HUES64 (cell line): Measurements from ENCODE around the gene ZBTB26.

Experiments used
- H3K27ac ChIP-seq: 2 replicates; pipeline ENCODE4 v1.7.0; 2013; ENCODE audit warnings: low read depth, low read length, inconsistent platforms
- H3K27me3 ChIP-seq: 2 replicates; pipeline ENCODE4 v1.6.1; 2013; ENCODE audit warnings: mild to moderate bottlenecking, low read length; ENCODE audit not compliant: insufficient read depth
- H3K36me3 ChIP-seq: 2 replicates; pipeline ENCODE4 v1.6.1; 2013; ENCODE audit warnings: mild to moderate bottlenecking, low read length; ENCODE audit not compliant: insufficient read depth
- H3K4me1 ChIP-seq: 2 replicates; pipeline ENCODE4 v1.6.1; 2013; ENCODE audit warnings: mild to moderate bottlenecking, low read length, moderate library complexity; ENCODE audit not compliant: insufficient read depth
- H3K4me3 ChIP-seq: 2 replicates; pipeline ENCODE4 v1.5.1; 2013; ENCODE audit warnings: mild to moderate bottlenecking, low read length, moderate library complexity
- H3K9ac ChIP-seq: 2 replicates; pipeline ENCODE4 v1.6.1; 2013; ENCODE audit warnings: mild to moderate bottlenecking, low read depth, low read length
- H3K9me3 ChIP-seq: 2 replicates; pipeline ENCODE4 v1.6.1; 2013; ENCODE audit warnings: low read depth, low read length; ENCODE audit not compliant: insufficient read depth
- WGBS: fragments of 150-250, 120-280 bp; methylation state at CpG from one replicate; pipeline ENCODE4 v1.1.7; 2013; ENCODE audit warnings: missing lambda C conversion rate; 5-methylcytosine and 5-hydroxymethylcytosine counted together

The ZBTB26 gene

DNA sequence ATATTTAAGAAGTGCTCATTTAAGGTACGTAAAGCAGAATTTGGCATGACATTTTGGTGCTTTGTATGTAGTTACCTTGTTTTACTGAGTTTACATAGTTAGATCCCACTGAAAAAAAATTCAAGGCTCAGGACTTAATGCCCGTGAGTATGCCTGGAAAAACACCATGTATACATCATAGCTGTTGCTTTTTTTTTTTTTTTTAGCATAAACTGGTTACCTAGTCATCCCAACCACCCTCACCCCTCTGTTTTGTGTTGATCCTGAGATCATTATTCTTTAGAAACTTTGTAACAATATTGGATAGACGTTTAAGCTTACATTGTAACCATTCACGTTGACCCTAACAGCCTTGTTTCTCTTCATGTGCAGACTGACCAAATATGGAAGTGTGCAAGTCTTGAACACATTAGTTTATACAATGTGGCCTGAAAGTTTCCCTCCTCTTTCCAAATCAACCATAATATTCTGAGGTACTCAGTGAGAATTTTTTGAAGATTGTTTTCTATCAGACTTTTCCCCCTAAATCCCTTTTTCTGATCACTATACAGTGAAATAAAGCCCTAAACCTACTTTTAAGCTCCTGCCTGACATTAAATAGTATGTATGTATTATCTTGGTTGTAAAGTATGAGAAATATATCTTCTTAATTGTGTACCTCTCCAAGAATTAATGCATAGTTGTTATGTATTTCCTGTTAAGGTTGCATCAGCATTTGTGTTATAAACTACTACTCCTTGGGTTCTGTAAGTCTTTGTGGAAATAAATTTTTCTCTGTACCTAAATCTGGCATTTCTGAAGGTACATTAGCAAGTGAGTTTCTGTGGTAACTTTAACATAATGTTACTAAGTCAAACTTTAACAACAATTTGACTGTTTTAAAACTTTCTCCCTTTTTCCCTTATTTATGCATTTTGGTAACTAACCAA is 13.9 kb upstream of the ZBTB26 start:
- Histone ChIP-seq H3K27me3 (no peaks in the 10 kb centered on the region), H3K9ac (0 out of 2 replicates have a peak overlapping the region, but pooled peaks have one; percentile 15), H3K36me3 (peaks cover 9% of the 10 kb centered on the region; the same call in 1 of the 2 replicates), H3K27ac (no peak overlapping the region), H3K4me3 (no peak overlapping the region), H3K9me3 (no peaks in the 10 kb centered on the region), H3K4me1 (peaks cover 37% of the 10 kb centered on the region)
- 83% methylated on average over 3 of the region's 4 CpGs for WGBS

DNA sequence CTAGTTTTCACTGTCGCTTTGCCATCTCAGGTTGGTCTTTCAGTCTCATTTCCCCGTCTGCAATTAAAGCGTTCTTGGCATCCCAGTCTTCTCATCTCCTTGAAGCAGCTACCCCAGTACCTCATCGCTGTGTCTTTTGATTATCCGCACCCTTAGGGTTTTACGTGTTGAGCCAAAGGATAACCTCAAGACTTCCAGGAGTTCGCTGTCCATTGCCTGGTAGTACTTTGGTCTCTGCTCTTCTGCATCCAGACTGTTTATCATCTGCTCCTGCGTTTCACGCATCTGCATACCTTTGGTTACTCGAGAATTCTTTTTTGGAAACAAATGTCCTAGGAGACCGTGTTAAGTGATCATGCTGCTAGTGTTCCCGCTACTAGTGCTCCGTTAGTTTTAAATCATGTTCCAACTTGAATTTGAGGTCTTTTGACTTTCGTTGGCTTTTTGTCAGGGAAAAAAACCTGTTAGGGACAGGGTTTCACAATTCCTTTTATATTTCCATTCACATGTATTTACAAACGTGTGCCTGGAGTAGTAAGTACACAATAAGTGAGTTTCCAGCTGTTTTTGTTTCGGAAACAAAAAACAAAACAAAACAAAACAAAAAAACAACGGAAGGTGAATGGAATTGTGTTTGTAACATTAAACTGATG is 10.4 kb upstream of the ZBTB26 start:
- peak overlapping the region; percentile 89 for H3K4me3 ChIP-seq
- 13% methylated on average over 16 of the region's 17 CpGs for WGBS
- H3K4me1 ChIP-seq = peaks cover 20% of the 10 kb centered on the region
- H3K9me3 ChIP-seq = no peaks in the 10 kb centered on the region
- H3K27ac ChIP-seq = peak overlapping the region; percentile 92
- H3K36me3 ChIP-seq = peaks cover 26% of the 10 kb centered on the region
- no peaks in the 10 kb centered on the region for H3K27me3 ChIP-seq
- peak overlapping the region; percentile 95 for H3K9ac ChIP-seq

DNA sequence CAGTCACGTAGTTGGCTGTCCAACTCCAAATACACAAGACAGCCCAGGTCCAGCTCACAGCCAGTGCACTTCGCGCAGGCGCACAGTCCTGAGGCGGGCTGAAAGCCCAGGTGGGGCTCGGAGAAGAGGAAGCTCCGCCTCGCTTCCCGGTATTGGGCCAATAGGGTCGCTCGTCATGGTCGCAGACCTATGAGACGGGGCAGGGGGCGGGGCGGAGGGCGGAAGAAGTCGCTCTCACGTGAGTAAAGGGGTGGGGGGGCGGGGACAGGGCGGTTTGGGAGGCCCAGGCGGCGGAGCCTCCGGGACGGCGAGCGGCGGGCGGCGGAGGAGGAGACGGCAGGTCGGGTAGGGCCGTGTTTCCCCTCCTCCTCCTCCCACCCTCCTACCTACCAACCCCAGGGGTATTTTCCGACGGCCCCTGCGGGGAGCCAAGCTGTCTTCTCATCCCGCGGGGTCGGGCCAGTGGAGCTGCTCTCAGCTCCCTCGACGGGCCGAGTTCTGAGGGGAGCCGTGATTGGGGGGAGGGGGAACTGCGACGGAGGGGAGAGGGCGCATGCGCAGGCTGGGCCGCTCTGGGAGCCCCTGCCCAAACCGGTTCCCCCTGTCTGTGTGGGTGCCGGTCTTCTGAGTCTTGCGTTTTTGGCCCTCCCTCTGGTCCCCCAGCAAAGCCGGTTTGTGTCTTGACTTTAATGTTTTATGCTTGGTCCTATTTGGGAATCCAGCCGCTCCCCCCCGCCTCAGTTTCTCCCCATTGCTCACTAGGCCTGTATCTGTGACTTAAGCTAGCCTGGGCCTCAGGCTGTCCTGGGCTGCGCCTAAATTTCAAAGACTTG is 9.7 kb upstream of the ZBTB26 start, which contains the start of gene RABGAP1:
Gene RABGAP1 (plus strand): TSS at position 272 of the 833 bp plus-strand sequence. CDS start 16,040 bp downstream, outside the sequence.
- Histone ChIP-seq H3K27ac (peak within 1 kb of the TSS; percentile 92), H3K4me1 (peaks cover 14% of the 10 kb centered on the region)
- under 1% methylated on average over 52 of the region's 54 CpGs for WGBS

DNA sequence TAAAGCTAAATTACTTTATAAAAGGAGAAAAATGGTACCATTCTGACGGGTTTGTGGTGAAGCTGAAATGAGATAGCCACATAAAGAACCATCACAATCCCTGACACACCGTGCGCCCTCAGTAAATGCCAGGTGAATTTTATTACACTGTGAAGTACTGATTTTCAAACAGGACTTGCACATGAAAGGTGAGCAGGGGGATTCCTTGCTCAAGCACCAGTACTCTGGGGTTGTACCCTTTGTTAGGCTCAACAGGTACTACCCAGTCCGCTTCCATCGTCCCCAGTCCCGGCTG is 9.1 kb upstream of the ZBTB26 start:
- 24% methylated on average over 6 of the region's 6 CpGs for WGBS
- H3K36me3 ChIP-seq = peaks cover 33% of the 10 kb centered on the region
- H3K9ac ChIP-seq = peak overlapping the region; percentile 50
- H3K27me3 ChIP-seq = no peaks in the 10 kb centered on the region
- no peaks in the 10 kb centered on the region for H3K9me3 ChIP-seq
- peak overlapping the region; percentile 51 for H3K4me3 ChIP-seq
- peaks cover 9% of the 10 kb centered on the region for H3K4me1 ChIP-seq
- peak overlapping the region; percentile 59; the same call in 1 of the 2 replicates for H3K27ac ChIP-seq

More for the DNA sequence above, 9.7 kb upstream of the ZBTB26 start, which contains the start of gene RABGAP1:
- Histone ChIP-seq H3K27me3 (no peaks in the 10 kb centered on the region), H3K9ac (peak within 1 kb of the TSS; percentile 95), H3K4me3 (peak within 1 kb of the TSS; percentile 89), H3K9me3 (no peaks in the 10 kb centered on the region), H3K36me3 (peaks cover 33% of the 10 kb centered on the region)

DNA sequence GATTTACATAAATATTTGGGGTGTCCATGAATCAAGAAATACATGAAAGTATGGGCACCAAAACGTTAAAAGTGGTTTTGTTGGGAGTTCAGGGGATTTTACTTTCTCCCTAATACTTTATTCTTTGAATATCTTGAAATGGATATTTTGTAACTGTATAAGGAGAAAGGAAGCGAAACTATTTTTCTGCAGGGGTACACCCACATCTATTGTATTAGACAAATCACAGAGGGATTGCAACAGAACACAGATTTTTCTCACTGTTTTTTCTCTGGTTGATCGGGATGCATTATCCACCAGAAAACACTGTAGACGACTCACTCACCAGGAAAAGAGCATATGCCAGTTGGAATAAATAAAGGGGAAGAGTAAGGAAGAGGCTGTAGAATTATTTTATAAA is 8.3 kb upstream of the ZBTB26 start:
- WGBS = 89% methylated on average over 2 of the region's 4 CpGs
- no peaks in the 10 kb centered on the region for H3K9me3 ChIP-seq
- H3K27me3 ChIP-seq = no peaks in the 10 kb centered on the region
- H3K4me3 ChIP-seq = no peak overlapping the region
- H3K36me3 ChIP-seq = peaks cover 29% of the 10 kb centered on the region
- H3K9ac ChIP-seq = no peak overlapping the region
- H3K27ac ChIP-seq = no peak overlapping the region
- peaks cover 6% of the 10 kb centered on the region for H3K4me1 ChIP-seq

DNA sequence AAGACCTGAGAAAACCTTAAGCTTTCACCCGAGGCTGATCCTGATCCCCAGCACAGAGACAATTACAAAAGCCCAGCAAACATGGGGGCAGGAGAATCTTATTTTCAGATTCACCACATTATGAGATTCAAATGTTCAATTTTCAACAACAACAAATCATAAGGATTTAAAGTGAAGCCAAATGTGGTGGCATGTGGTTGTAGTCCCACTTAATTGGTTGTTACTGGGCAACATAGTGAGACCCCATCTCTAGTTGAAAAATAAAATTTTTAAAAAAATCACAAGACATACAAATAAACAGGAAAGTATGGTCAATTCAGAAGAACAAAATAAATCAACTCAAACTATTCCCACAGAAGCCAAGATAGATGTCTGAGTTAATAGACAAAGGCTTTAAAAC is 5.6 kb upstream of the ZBTB26 start:
- no peak overlapping the region for H3K4me3 ChIP-seq
- no peak overlapping the region for H3K9ac ChIP-seq
- peaks cover 7% of the 10 kb centered on the region for H3K4me1 ChIP-seq
- no peaks in the 10 kb centered on the region for H3K9me3 ChIP-seq
- WGBS = 91% methylated on average over 1 of the region's 1 CpG
- H3K27ac ChIP-seq = no peak overlapping the region
- H3K27me3 ChIP-seq = no peaks in the 10 kb centered on the region
- H3K36me3 ChIP-seq = peaks cover 26% of the 10 kb centered on the region

DNA sequence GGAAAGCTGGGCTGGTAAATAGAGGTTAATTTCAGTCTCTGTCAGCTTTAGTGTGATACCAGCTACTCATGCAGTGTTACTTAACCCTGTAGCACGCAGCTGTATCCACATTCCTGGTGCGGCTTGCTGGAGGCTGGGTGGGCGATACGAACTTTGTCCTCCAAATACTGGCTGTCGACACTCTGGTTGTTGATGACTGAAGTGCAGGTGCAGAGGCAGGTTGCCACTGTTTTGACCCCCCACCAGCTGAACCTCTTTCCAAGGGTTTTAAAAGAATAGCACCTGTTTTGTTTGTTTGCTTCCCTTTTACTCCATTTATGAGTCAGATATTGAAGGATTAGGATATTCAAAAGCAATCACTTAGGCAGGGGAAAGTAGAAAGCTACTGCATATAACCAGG is 5.2 kb upstream of the ZBTB26 start:
- Histone ChIP-seq H3K9me3 (no peaks in the 10 kb centered on the region), H3K27me3 (no peaks in the 10 kb centered on the region), H3K36me3 (peaks cover 26% of the 10 kb centered on the region), H3K27ac (no peak overlapping the region), H3K4me1 (peaks cover 4% of the 10 kb centered on the region; the same call in 1 of the 2 replicates), H3K4me3 (no peak overlapping the region), H3K9ac (no peak overlapping the region)
- 97% methylated on average over 5 of the region's 5 CpGs for WGBS

DNA sequence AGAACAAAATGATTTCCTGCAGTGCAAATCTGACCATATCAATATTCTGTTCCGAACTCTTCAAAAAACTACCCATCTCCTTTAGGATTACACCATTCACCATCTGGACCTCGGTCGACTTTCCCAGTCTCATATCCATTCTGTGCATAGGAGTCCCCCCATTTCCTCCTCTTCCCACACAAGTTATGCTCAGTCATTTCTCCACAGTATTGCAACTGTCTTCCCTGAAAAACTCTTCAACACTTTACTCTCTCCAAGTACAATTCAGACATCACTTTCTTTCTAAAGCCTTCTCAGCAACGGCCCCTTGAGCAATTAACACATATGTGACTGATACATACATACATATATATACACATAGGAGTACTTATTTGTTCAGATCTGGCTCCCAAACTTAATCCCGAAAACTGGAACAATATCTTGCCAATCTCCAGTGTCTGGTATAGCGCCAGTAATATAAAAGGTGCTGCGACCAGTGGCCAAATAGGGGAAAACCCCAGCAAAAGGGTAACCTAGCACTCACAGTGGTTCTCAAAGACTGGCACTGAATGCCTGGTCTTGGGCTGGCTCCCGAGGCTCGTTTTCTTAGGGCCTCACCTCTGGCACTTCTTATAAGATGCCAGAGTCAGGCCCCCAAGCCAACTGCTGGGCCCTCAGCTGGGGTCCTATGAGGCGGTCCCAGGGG is 629 bp downstream of the ZBTB26 start:
- peak overlapping the region; percentile 84 for H3K27ac ChIP-seq
- H3K4me1 ChIP-seq = peaks cover 15% of the 10 kb centered on the region
- H3K4me3 ChIP-seq = peak overlapping the region; percentile 75
- WGBS = 30% methylated on average over 10 of the region's 10 CpGs
- 0 out of 2 replicates have a peak, but pooled peaks cover 8% of the 10 kb centered on the region for H3K36me3 ChIP-seq
- peak overlapping the region; percentile 85 for H3K9ac ChIP-seq
- no peaks in the 10 kb centered on the region for H3K27me3 ChIP-seq
- no peaks in the 10 kb centered on the region for H3K9me3 ChIP-seq

DNA sequence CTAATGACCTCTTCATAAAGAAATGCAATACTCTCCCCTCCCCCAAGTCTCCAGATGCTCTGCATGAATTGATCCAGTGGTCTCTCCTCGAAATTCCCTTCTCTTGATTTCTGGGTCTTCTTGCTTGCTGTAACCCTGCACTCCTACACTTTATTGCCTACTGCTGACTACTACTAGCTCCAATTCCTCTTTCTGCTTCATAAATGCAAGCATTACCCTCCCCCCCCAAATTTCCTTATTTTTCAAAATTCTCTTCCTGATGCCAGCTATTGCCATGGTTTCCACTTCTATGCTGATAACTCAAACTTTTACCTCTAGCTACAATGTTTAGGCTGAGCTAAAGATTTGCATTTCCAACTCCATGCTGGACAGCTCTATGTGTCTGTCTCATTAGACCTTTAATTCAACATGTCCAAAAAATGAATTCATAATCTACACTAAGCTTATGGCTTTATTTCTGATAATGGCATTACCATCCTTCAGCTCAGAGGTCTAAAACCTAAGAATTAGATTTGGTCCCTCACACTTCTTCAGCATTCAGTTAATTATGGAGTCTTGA is 1.4 kb downstream of the ZBTB26 start:
- H3K27me3 ChIP-seq = no peaks in the 10 kb centered on the region
- H3K36me3 ChIP-seq = 0 out of 2 replicates have a peak, but pooled peaks cover 8% of the 10 kb centered on the region
- peaks cover 15% of the 10 kb centered on the region for H3K4me1 ChIP-seq
- H3K27ac ChIP-seq = no peak overlapping the region
- no peaks in the 10 kb centered on the region for H3K9me3 ChIP-seq
- no peak overlapping the region for H3K9ac ChIP-seq
- 84% methylated on average over 1 of the region's 1 CpG for WGBS
- peak overlapping the region; percentile 75; the same call in 1 of the 2 replicates for H3K4me3 ChIP-seq

DNA sequence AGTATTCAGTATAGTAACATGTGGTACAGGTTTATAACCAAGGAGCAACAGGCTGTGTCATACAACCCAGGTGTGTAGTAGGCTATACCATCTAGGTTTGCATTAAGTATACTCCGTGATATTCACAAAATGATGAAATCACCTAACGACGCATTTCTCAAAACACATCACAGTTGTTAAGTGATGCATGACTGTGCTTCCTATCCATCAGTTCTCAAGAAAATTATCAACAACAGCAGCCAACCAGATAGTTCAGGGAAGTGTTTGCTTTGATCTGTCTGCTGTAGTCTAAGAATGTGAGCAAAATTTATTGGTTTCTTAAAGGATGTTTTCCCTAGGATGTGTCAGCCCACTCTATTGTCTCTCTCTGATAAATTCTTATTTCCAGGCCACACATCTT is 7.4 kb downstream of the ZBTB26 start:
- no peak overlapping the region for H3K27ac ChIP-seq
- H3K27me3 ChIP-seq = no peaks in the 10 kb centered on the region
- WGBS = 100% methylated on average over 3 of the region's 3 CpGs
- H3K9ac ChIP-seq = no peak overlapping the region
- peaks cover 31% of the 10 kb centered on the region for H3K36me3 ChIP-seq
- no peak overlapping the region for H3K4me3 ChIP-seq
- no peaks in the 10 kb centered on the region for H3K9me3 ChIP-seq
- H3K4me1 ChIP-seq = peaks cover 18% of the 10 kb centered on the region
